Ishikawa (cell line): ENCODE data around the gene ST3GAL3.

Experiments used
- CEBPB ChIP-seq: IDR thresholded peaks from 2 replicates; pipeline ENCODE4 v1.6.1; 2012
- CREB1 ChIP-seq: IDR thresholded peaks from 2 replicates; pipeline ENCODE4 v1.6.1; 2012; ENCODE audit warnings: low read depth
- EGR1 ChIP-seq: IDR thresholded peaks from 2 replicates; pipeline ENCODE4 v1.6.1; 2012
- EP300 ChIP-seq: IDR thresholded peaks from 2 replicates; pipeline ENCODE4 v1.6.1; 2012; ENCODE audit warnings: borderline replicate concordance
- FOXM1 ChIP-seq: IDR thresholded peaks from 2 replicates; pipeline ENCODE4 v1.6.1; 2012; ENCODE audit warnings: low read depth, borderline replicate concordance
- MAX ChIP-seq: IDR thresholded peaks from 2 replicates; pipeline ENCODE4 v1.6.1; 2012
- NFIC ChIP-seq: IDR thresholded peaks from 2 replicates; pipeline ENCODE4 v1.6.1; 2012
- RAD21 ChIP-seq: IDR thresholded peaks from 2 replicates; pipeline ENCODE4 v1.6.1; 2012; ENCODE audit warnings: low read depth
- REST ChIP-seq: IDR thresholded peaks from 2 replicates; pipeline ENCODE4 v1.6.1; 2012; ENCODE audit warnings: low read depth, mild to moderate bottlenecking
- TAF1 ChIP-seq: IDR thresholded peaks from 2 replicates; pipeline ENCODE4 v1.6.1; 2012; ENCODE audit warnings: low read depth, mild to moderate bottlenecking
- TCF12 ChIP-seq: IDR thresholded peaks from 2 replicates; pipeline ENCODE4 v1.6.1; 2012; ENCODE audit warnings: low read depth
- TEAD4 ChIP-seq: IDR thresholded peaks from 2 replicates; pipeline ENCODE4 v1.6.1; 2012
- USF1 ChIP-seq: IDR thresholded peaks from 2 replicates; pipeline ENCODE4 v1.6.1; 2012
- YY1 ChIP-seq: IDR thresholded peaks from 2 replicates; pipeline ENCODE4 v1.6.1; 2012; ENCODE audit warnings: low read depth
- ZBTB7A ChIP-seq: IDR thresholded peaks from 2 replicates; pipeline ENCODE4 v1.6.1; 2012; ENCODE audit warnings: low read depth

ST3GAL3 gene

GRCh38 chr1:43786201-43786958 is 79.0 kb downstream of the ST3GAL3 start:
- no peak for TF ChIP-seq EP300
- no peak for TF ChIP-seq CEBPB
- TF ChIP-seq FOXM1 = no peak
- TF ChIP-seq ZBTB7A = no peak
- TF ChIP-seq REST = no peak
- TF ChIP-seq NFIC = no peak
- TF ChIP-seq TAF1 = no peak
- no peak for TF ChIP-seq TCF12
- TF ChIP-seq TEAD4 = no peak
- TF ChIP-seq EGR1 = no peak
- no peak for TF ChIP-seq CREB1
- TF ChIP-seq MAX = no peak
- no peak for TF ChIP-seq USF1
- no peak for TF ChIP-seq YY1
- TF ChIP-seq RAD21 = no peak

- TF ChIP-seq YY1 (no peak), TEAD4 (no peak), NFIC (no peak), TCF12 (no peak), EGR1 (no peak), CREB1 (no peak)
Measured at GRCh38 chr1:43786960-43787359, 79.6 kb downstream of the ST3GAL3 start.

GRCh38 chr1:43789604-43790550 is 82.5 kb downstream of the ST3GAL3 start:
- TF ChIP-seq TCF12 (no peak), YY1 (no peak), EP300 (no peak), USF1 (no peak), REST (no peak), ZBTB7A (no peak), TAF1 (no peak), TEAD4 (no peak), CEBPB (no peak), RAD21 (no peak), CREB1 (no peak), NFIC (no peak), EGR1 (no peak), MAX (no peak), FOXM1 (no peak)

GRCh38 chr1:43791243-43791642 is 83.9 kb downstream of the ST3GAL3 start:
- TF ChIP-seq USF1 (no peak), NFIC (no peak), REST (no peak), CREB1 (no peak), TAF1 (no peak), TCF12 (no peak), RAD21 (no peak), EP300 (no peak), TEAD4 (no peak), ZBTB7A (no peak), YY1 (no peak), MAX (no peak), EGR1 (no peak), CEBPB (no peak), FOXM1 (no peak)
